ENCODE measurements around the gene EMID1. TPM values are rescaled to one million over a fixed set of nuclear protein-coding genes. Genes with fewer than 3 reads are reported as not detected.

The EMID1 gene
- total RNA-seq, 3 donors from 2014 or later (not counting 1 experiment from before 2014, with no cell fraction given), result 0.59 to 1.3 (median 0.65) TPM

GRCh38 chr22:29253561-29254285 is 48.0 kb downstream of the EMID1 start:
- intact Hi-C loops (cut with micrococcal nuclease), result no loop called here
- ATAC-seq (no peak), DNase-seq (no peak)
- H3K27me3 Mint-ChIP-seq (ENCODE audit: low read depth in 2 of 2), result peaks cover 0 to 3% of the 10 kb centered on the region in 2 donors
- no peak overlapping the region for H3K27ac Mint-ChIP-seq
- H3K4me1 Mint-ChIP-seq, result no peaks in the 10 kb centered on the region
- no peaks in the 10 kb centered on the region for H3K36me3 Mint-ChIP-seq
- Histone ChIP-seq H3K27ac (ENCODE audit: low read length) (no peak overlapping the region), H3K4me1 (ENCODE audit: control insufficient read depth, insufficient read depth, low read length) (no peaks in the 10 kb centered on the region), H3K36me3 (ENCODE audit: control insufficient read depth, insufficient read depth, low read length) (no peaks in the 10 kb centered on the region), H3K27me3 (ENCODE audit: control insufficient read depth, insufficient read depth, low read length) (no peaks in the 10 kb centered on the region), H3K4me3 (ENCODE audit: low read length) (no peak overlapping the region), H3K9me3 (ENCODE audit: control insufficient read depth, insufficient read depth, low read length) (no peaks in the 10 kb centered on the region)
- no peak overlapping the region for H3K4me3 Mint-ChIP-seq
- no peaks in the 10 kb centered on the region for H3K9me3 Mint-ChIP-seq
- 84% methylated on average over 13 of the region's 14 CpGs for WGBS (ENCODE audit: insufficient coverage)
- no peak for TF ChIP-seq CTCF (IDR thresholded peaks at IDR 0.05)

DNA sequence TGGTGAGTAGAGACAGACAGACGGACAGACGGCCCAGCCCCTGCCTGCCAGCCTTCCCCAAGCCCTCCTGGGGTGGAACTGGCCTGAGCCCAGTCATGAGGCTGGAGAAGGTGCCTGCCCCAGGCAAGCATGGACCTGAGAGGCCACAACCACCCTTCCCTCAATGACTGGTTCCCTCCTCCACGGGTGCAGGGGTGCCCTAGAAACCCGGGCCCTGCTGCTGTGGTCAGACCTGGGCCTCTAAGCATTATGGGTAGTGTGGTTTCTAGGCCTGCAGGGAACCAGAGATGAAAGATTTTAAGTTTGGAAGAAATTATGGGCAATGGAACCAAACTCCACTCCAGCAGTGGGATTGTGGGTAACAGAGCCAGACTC is 48.6 kb downstream of the EMID1 start:
- 50% methylated on average over 3 of the region's 4 CpGs for WGBS (ENCODE audit: insufficient coverage)
- H3K27me3 Mint-ChIP-seq (ENCODE audit: low read depth in 2 of 2), result peaks cover 0 to 3% of the 10 kb centered on the region in 2 donors
- no peak for ATAC-seq

DNA sequence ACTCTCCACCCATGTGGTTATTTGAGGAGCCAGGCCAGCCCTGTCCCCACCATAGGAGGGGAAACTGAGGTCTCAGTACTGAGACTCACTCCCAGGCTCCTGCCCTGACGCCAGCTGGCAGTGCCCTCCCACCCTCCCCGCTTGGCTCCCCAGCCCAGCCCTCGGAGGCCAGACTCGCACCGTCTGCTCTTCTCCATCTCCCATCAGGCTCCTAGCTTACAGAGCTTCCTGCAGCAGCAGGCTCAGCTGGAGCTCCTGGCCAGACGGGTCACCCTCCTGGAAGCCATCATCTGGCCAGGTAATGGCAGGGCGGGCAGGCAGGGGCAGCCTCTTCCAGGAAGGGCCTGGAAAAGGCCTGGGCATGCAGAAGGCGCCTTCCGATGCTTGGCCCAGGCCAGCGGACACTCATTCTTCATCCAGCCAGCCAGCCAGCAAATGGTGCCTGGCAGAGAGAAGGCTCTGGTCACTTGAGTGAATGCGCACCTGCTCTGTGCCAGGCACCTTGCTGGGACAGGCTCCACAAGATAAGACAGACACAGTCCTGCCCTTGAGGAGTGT is 49.4 kb downstream of the EMID1 start:
- Mint-ChIP-seq H3K9me3 (no peaks in the 10 kb centered on the region), H3K4me1 (no peaks in the 10 kb centered on the region), H3K36me3 (no peaks in the 10 kb centered on the region), H3K4me3 (no peak overlapping the region), H3K27ac (no peak overlapping the region), H3K27me3 (ENCODE audit: low read depth in 2 of 2) (peaks cover 0 to 3% of the 10 kb centered on the region in 2 donors)
- ATAC-seq, result no peak
- no peaks in the 10 kb centered on the region for H3K9me3 ChIP-seq (ENCODE audit: control insufficient read depth, insufficient read depth, low read length)
- no peaks in the 10 kb centered on the region for H3K27me3 ChIP-seq (ENCODE audit: control insufficient read depth, insufficient read depth, low read length)
- H3K4me3 ChIP-seq (ENCODE audit: low read length), result no peak overlapping the region
- no peaks in the 10 kb centered on the region for H3K36me3 ChIP-seq (ENCODE audit: control insufficient read depth, insufficient read depth, low read length)
- DNase-seq, result no peak
- no peak overlapping the region for H3K27ac ChIP-seq (ENCODE audit: low read length)
- no peaks in the 10 kb centered on the region for H3K4me1 ChIP-seq (ENCODE audit: control insufficient read depth, insufficient read depth, low read length)
- intact Hi-C loops (cut with micrococcal nuclease), result no loop called here
- TF ChIP-seq CTCF (IDR thresholded peaks at IDR 0.05), result no peak
- WGBS (ENCODE audit: insufficient coverage), result 97% methylated on average over 11 of the region's 11 CpGs

More for the DNA sequence above, 48.6 kb downstream of the EMID1 start:
- no peak overlapping the region for H3K4me3 Mint-ChIP-seq
- H3K36me3 Mint-ChIP-seq, result no peaks in the 10 kb centered on the region
- DNase-seq, result no peak
- Histone ChIP-seq H3K36me3 (ENCODE audit: control insufficient read depth, insufficient read depth, low read length) (no peaks in the 10 kb centered on the region), H3K4me3 (ENCODE audit: low read length) (no peak overlapping the region), H3K4me1 (ENCODE audit: control insufficient read depth, insufficient read depth, low read length) (no peaks in the 10 kb centered on the region), H3K27ac (ENCODE audit: low read length) (no peak overlapping the region), H3K27me3 (ENCODE audit: control insufficient read depth, insufficient read depth, low read length) (no peaks in the 10 kb centered on the region), H3K9me3 (ENCODE audit: control insufficient read depth, insufficient read depth, low read length) (no peaks in the 10 kb centered on the region)
- intact Hi-C loops (cut with micrococcal nuclease), result no loop called here
- no peak for TF ChIP-seq CTCF (IDR thresholded peaks at IDR 0.05)
- H3K4me1 Mint-ChIP-seq, result no peaks in the 10 kb centered on the region
- no peaks in the 10 kb centered on the region for H3K9me3 Mint-ChIP-seq
- no peak overlapping the region for H3K27ac Mint-ChIP-seq

All from natural killer cell (primary cell).